Measurements from ENCODE around the gene SPAM1.
"Not testable (repeated sequence)": the region's sequence is repeated elsewhere in the genome, so short reads cannot be mapped to it uniquely, and the experiment has no call there.

The SPAM1 gene

DNA sequence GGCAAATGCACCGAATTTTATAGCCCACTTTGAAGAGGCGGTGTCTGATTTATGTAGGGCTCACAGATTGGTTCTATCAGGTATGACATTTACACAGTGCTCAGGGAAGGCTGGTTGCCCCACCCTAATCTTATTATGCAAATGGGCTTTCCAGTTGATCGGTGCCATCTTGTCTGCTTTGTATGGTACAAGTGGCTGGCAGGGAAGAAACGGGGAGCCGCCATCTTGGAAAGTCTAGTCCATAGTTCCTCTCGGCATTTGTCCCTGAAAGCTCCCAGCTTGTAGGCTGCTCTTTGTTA lies 71.2 kb downstream of the SPAM1 start:
- TF ChIP-seq CTCF (conservative IDR thresholded peaks at IDR 0.05), result no peak
- no peak overlapping the region for H3K27ac ChIP-seq

DNA sequence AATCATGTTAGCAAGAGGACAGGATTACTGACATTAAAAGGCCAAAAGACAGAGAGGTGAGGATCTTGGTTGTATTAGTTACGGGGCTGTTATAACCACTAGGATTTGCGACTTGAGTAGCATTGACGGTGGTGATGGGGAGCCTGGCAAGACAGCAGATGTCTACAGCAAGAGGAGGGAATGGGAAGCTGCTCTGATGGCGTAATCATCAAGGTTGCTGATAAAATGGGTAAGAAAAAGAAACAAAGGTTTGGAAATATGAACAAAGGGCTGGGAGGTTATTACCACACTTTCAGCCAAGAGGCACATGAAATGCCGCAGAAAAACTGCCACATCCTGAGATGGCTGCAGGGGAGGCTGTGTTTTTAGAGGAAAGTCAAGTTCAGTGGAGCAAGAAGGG lies 73.9 kb downstream of the SPAM1 start:
- TF ChIP-seq CTCF (conservative IDR thresholded peaks at IDR 0.05), result no peak
- H3K27ac ChIP-seq, result no peak overlapping the region

DNA sequence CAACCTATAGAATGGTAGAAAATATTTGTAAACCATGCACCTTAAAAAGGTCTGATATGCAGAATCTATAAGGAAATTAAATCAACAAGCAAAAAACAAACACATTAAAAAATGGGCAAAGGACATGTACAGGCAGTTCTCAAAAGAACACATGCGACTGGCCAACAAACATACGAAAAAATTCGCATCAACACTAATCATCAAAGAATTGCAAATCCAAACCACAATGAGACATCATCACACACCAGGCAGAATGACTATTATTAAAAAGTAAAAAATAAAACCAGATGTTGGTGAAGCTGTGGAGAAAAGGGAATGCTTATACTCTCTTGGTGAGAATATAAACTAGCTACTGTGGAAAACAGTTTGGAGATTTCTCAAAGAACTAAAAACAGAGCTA lies 74.7 kb downstream of the SPAM1 start:
- no peak for TF ChIP-seq CTCF (conservative IDR thresholded peaks at IDR 0.05)

DNA sequence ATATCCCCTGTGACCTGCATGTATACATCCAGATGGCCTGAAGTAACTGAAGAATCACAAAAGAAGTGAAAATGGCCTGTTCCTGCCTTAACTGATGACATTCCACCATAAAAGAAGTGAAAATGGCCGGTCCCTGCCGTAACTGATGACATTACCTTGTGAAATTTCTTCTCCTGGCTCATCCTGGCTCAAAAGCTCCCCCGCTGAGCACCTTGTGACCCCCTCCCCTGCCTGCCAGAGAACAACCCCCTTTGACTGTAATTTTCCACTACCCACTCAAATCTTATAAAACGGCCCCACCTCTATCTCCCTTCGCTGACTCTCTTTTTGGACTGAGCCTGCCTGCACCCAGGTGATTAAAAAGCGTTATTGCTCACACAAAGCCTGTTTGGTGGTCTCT lies 83.3 kb downstream of the SPAM1 start:
- H3K27ac ChIP-seq, result not testable (repeated sequence)

More for the DNA sequence above, 74.7 kb downstream of the SPAM1 start:
- no peak overlapping the region for H3K27ac ChIP-seq

- H3K27ac ChIP-seq, result no peak overlapping the region
- no peak for TF ChIP-seq CTCF (conservative IDR thresholded peaks at IDR 0.05)
Measured at GRCh38 chr7:124009321-124009720, 84.3 kb downstream of the SPAM1 start.
